H9 (cell line): ENCODE measurements around the gene MEF2A. TPM values are rescaled to one million over a fixed set of nuclear protein-coding genes. Genes with fewer than 3 reads are reported as not detected.
A peak's percentile ranks its signal among the peaks of the same experiment; 100 is the strongest.

Experiments used
- DNase-seq: peaks from one replicate; pipeline ENCODE4 v3.0.0-alpha.2; 2017
- H2AFZ ChIP-seq: one replicate; pipeline ENCODE4 v1.6.1; 2013; ENCODE audit warnings: mild to moderate bottlenecking, low read length, control low read depth, moderate library complexity
- H2AK5ac ChIP-seq: 2 replicates; pipeline ENCODE4 v1.6.1; 2013; ENCODE audit warnings: low read length, control low read depth, mixed read lengths; ENCODE audit not compliant: insufficient read length
- H2BK120ac ChIP-seq: one replicate; pipeline ENCODE4 v1.6.1; 2013; ENCODE audit warnings: low read depth, mild to moderate bottlenecking, low read length, control low read depth, inconsistent platforms; ENCODE audit not compliant: poor library complexity, severe bottlenecking
- H2BK12ac ChIP-seq: 2 replicates; pipeline ENCODE4 v1.6.1; 2013; ENCODE audit warnings: low read length, control low read depth, mixed read lengths, low read depth; ENCODE audit not compliant: insufficient read length
- H2BK15ac ChIP-seq: 2 replicates; pipeline ENCODE4 v1.6.1; 2013; ENCODE audit warnings: low read depth, low read length, control low read depth
- H2BK20ac ChIP-seq: one replicate; pipeline ENCODE4 v1.6.1; 2013; ENCODE audit warnings: low read depth, mild to moderate bottlenecking, low read length, control low read depth, inconsistent platforms; ENCODE audit not compliant: poor library complexity, severe bottlenecking
- H2BK5ac ChIP-seq: 2 replicates; pipeline ENCODE4 v1.6.1; 2013; ENCODE audit warnings: low read length, control low read depth, mixed read lengths; ENCODE audit not compliant: insufficient read length
- H3K14ac ChIP-seq: 2 replicates; pipeline ENCODE4 v1.6.1; 2013; ENCODE audit warnings: low read length, control low read depth; ENCODE audit not compliant: insufficient read depth
- H3K18ac ChIP-seq: 2 replicates; pipeline ENCODE4 v1.6.1; 2013; ENCODE audit warnings: low read depth, mild to moderate bottlenecking, mixed read lengths, low read length, control low read depth; ENCODE audit not compliant: insufficient read length
- H3K23ac ChIP-seq: 2 replicates; pipeline ENCODE4 v1.6.1; 2013; ENCODE audit warnings: low read length, control low read depth, mixed read lengths, low read depth; ENCODE audit not compliant: insufficient read length
- H3K23me2 ChIP-seq: 2 replicates; pipeline ENCODE4 v1.6.1; 2013; ENCODE audit warnings: low read depth, mild to moderate bottlenecking, mixed read lengths, low read length, control low read depth; ENCODE audit not compliant: insufficient read length, poor library complexity, severe bottlenecking
- H3K27ac ChIP-seq: 2 replicates; pipeline ENCODE4 v1.5.1; 2013; ENCODE audit warnings: low read length, control low read depth, mixed read lengths, low read depth; ENCODE audit not compliant: insufficient read length
- H3K27me3 ChIP-seq: 2 replicates; pipeline ENCODE4 v1.6.1; 2013; ENCODE audit warnings: low read length, control low read depth, inconsistent platforms; ENCODE audit not compliant: insufficient read depth
- H3K4ac ChIP-seq: 2 replicates; pipeline ENCODE4 v1.6.1; 2013; ENCODE audit warnings: low read depth, mild to moderate bottlenecking, control low read depth, inconsistent platforms, low read length, moderate library complexity
- H3K4me1 ChIP-seq: 2 replicates; pipeline ENCODE4 v1.6.1; 2013; ENCODE audit warnings: low read length, control low read depth, inconsistent platforms; ENCODE audit not compliant: insufficient read depth
- H3K4me2 ChIP-seq: 2 replicates; pipeline ENCODE4 v1.6.1; 2013; ENCODE audit warnings: low read length, control low read depth, mixed read lengths; ENCODE audit not compliant: insufficient read length, insufficient read depth
- H3K56ac ChIP-seq: 2 replicates; pipeline ENCODE4 v1.6.1; 2013; ENCODE audit warnings: low read depth, mild to moderate bottlenecking, mixed read lengths, low read length, control low read depth; ENCODE audit not compliant: insufficient read length
- H3K79me1 ChIP-seq: 2 replicates; pipeline ENCODE4 v1.6.1; 2013; ENCODE audit warnings: low read depth, mild to moderate bottlenecking, moderate library complexity, low read length, control low read depth, inconsistent platforms; ENCODE audit not compliant: insufficient read depth, poor library complexity, severe bottlenecking
- H3K79me2 ChIP-seq: 2 replicates; pipeline ENCODE4 v1.6.1; 2013; ENCODE audit warnings: low read length, control low read depth, inconsistent platforms; ENCODE audit not compliant: insufficient read depth
- H3K9ac ChIP-seq: 2 replicates; pipeline ENCODE4 v1.6.1; 2013; ENCODE audit warnings: low read length, control low read depth, mixed read lengths; ENCODE audit not compliant: insufficient read length; ENCODE audit errors: extremely low read depth
- H3K9me3 ChIP-seq: one replicate; pipeline ENCODE4 v1.6.1; 2013; ENCODE audit warnings: low read depth, low read length, inconsistent platforms; ENCODE audit not compliant: control insufficient read depth
- H3T11ph ChIP-seq: one replicate; pipeline ENCODE4 v1.6.1; 2013; ENCODE audit warnings: mild to moderate bottlenecking, low read length, control low read depth, inconsistent platforms
- H4K20me1 ChIP-seq: one replicate; pipeline ENCODE4 v1.6.1; 2013; ENCODE audit not compliant: control insufficient read depth, insufficient read length, insufficient read depth
- H4K5ac ChIP-seq: 2 replicates; pipeline ENCODE4 v1.6.1; 2013; ENCODE audit warnings: low read depth, mild to moderate bottlenecking, mixed read lengths, low read length, control low read depth; ENCODE audit not compliant: insufficient read length
- H4K8ac ChIP-seq: replicated peaks from 2 replicates; pipeline ENCODE4 v1.6.1; 2013; ENCODE audit warnings: low read length, control low read depth, mixed read lengths, low read depth; ENCODE audit not compliant: insufficient read length
- H4K91ac ChIP-seq: 2 replicates; pipeline ENCODE4 v1.6.1; 2013; ENCODE audit warnings: low read depth, mild to moderate bottlenecking, moderate library complexity, mixed read lengths, low read length, control low read depth; ENCODE audit not compliant: insufficient read length
- H3K27ac Mint-ChIP-seq, 3 experiments: 2 replicates in 2 of 3; 3 replicates in 1 of 3; pipeline ENCODE4 v1.8.0; 2020 to 2021; ENCODE audit warnings: mixed read lengths in 3 of 3, mild to moderate bottlenecking in 1 of 3, moderate library complexity in 1 of 3
- H3K27me3 Mint-ChIP-seq: 2 replicates; pipeline ENCODE4 v1.8.0; 2021; ENCODE audit warnings: low read depth, mild to moderate bottlenecking, moderate library complexity, mixed read lengths
- H3K36me3 Mint-ChIP-seq, 3 experiments: 2 replicates in 2 of 3; 3 replicates in 1 of 3; pipeline ENCODE4 v1.8.0; 2020 to 2021; ENCODE audit warnings: low read depth in 3 of 3, mixed read lengths in 3 of 3; ENCODE audit not compliant: insufficient read depth in 1 of 3
- H3K4me1 Mint-ChIP-seq, 2 experiments: 2 replicates each; pipeline ENCODE4 v1.8.0; 2020; ENCODE audit warnings: mixed read lengths in 2 of 2
- H3K4me3 Mint-ChIP-seq, 2 experiments: 2 replicates in 1 of 2; 3 replicates in 1 of 2; pipeline ENCODE4 v1.8.0; 2020 to 2021; ENCODE audit warnings: mild to moderate bottlenecking in 2 of 2, mixed read lengths in 2 of 2, moderate library complexity in 1 of 2
- H3K9me3 Mint-ChIP-seq, 2 experiments: 2 replicates in 1 of 2; 3 replicates in 1 of 2; pipeline ENCODE4 v1.8.0; 2020; ENCODE audit warnings: mild to moderate bottlenecking in 2 of 2, mixed read lengths in 2 of 2, moderate library complexity in 1 of 2
- CTCF ChIP-seq: fragments of 200-600 bp; sonication (generic); conservative IDR thresholded peaks from 3 replicates; pipeline ENCODE4 v1.8.0; 2021; ENCODE audit warnings: antibody characterized with exemption, mild to moderate bottlenecking
- total RNA-seq: library from RNA; stranded (reverse); gene quantifications from 2 replicates; pipeline ENCODE4 v1.2.1, GENCODE V29; 2021

MEF2A gene
- total RNA-seq, 1 experiment from 2014 or later: 20.7 TPM

GRCh38 chr15:99578809-99579208 is 13.0 kb downstream of the MEF2A start:
- Histone ChIP-seq H4K8ac (no peak overlapping the region), H3K9me3 (no peaks in the 10 kb centered on the region), H3K14ac (no peak overlapping the region), H3K4me1 (peaks cover 14% of the 10 kb centered on the region), H4K5ac (no peak overlapping the region), H2BK12ac (no peak overlapping the region), H3K23ac (no peak overlapping the region), H3K4me2 (peak overlapping the region; percentile 20), H3K56ac (no peak overlapping the region), H3K79me2 (peaks cover 16% of the 10 kb centered on the region), H3T11ph (no peak overlapping the region), H3K18ac (no peak overlapping the region), H3K79me1 (no peaks in the 10 kb centered on the region), H2BK20ac (no peak overlapping the region), H4K20me1 (no peaks in the 10 kb centered on the region), H2AK5ac (no peak overlapping the region), H4K91ac (no peak overlapping the region), H2BK120ac (no peak overlapping the region), H3K27me3 (no peaks in the 10 kb centered on the region), H3K23me2 (no peaks in the 10 kb centered on the region), H3K27ac (no peak overlapping the region), H2BK5ac (no peak overlapping the region), H2BK15ac (no peak overlapping the region), H2AFZ (no peak overlapping the region), H3K9ac (no peak overlapping the region), H3K4ac (no peak overlapping the region)
- TF ChIP-seq CTCF: no peak
- peak overlapping the region; percentile 11 to 54 (median 51); a peak in 2 of 7 replicates for H3K27ac Mint-ChIP-seq
- H3K27me3 Mint-ChIP-seq: no peaks in the 10 kb centered on the region
- H3K9me3 Mint-ChIP-seq: no peaks in the 10 kb centered on the region
- DNase-seq: no peak
- H3K4me3 Mint-ChIP-seq: peak overlapping the region in 1 of 2 experiments; percentile 36; a peak in 2 of 5 replicates
- H3K36me3 Mint-ChIP-seq: peaks cover 2 to 5% (median 4%) of the 10 kb centered on the region in 3 experiments; a peak in 5 of 7 replicates
- peaks cover 65 to 70% of the 10 kb centered on the region in 2 experiments for H3K4me1 Mint-ChIP-seq
